UCSD-AML1 (cell line): ENCODE measurements around the gene EFNA5.

Source experiments
- DNase-seq: peaks from one replicate; lab custom pipeline; 2025; ENCODE audit not compliant: unreplicated experiment; lab: John Stamatoyannopoulos, UW

The EFNA5 gene

GRCh38 chr5:107551088-107551487 is 119.6 kb downstream of the EFNA5 start:
- no peak for DNase-seq

GRCh38 chr5:107549567-107549966 is 121.2 kb downstream of the EFNA5 start:
- DNase-seq, result no peak

GRCh38 chr5:107548477-107548876 is 122.3 kb downstream of the EFNA5 start:
- DNase-seq, result no peak

GRCh38 chr5:107546719-107547118 is 124.0 kb downstream of the EFNA5 start:
- DNase-seq, result no peak

- no peak for DNase-seq
Observed at GRCh38 chr5:107545486-107545885, 125.3 kb downstream of the EFNA5 start.

- no peak for DNase-seq
Observed at GRCh38 chr5:107544967-107545366, 125.8 kb downstream of the EFNA5 start.

GRCh38 chr5:107544476-107544875 is 126.3 kb downstream of the EFNA5 start:
- DNase-seq, result no peak

- no peak for DNase-seq
Observed at GRCh38 chr5:107543868-107544267, 126.9 kb downstream of the EFNA5 start.

- DNase-seq, result no peak
Observed at GRCh38 chr5:107542831-107543231, 127.9 kb downstream of the EFNA5 start.

GRCh38 chr5:107542428-107542827 is 128.3 kb downstream of the EFNA5 start:
- no peak for DNase-seq

- no peak for DNase-seq
Observed at GRCh38 chr5:107541400-107541799, 129.3 kb downstream of the EFNA5 start.

GRCh38 chr5:107539726-107540330 is 130.9 kb downstream of the EFNA5 start:
- DNase-seq, result no peak

- no peak for DNase-seq
Observed at GRCh38 chr5:107538805-107539445, 131.8 kb downstream of the EFNA5 start.

- no peak for DNase-seq
Observed at GRCh38 chr5:107538331-107538730, 132.4 kb downstream of the EFNA5 start.

- no peak for DNase-seq
Observed at GRCh38 chr5:107535849-107536248, 134.9 kb downstream of the EFNA5 start.

GRCh38 chr5:107533910-107534876 is 136.5 kb downstream of the EFNA5 start:
- no peak for DNase-seq

- DNase-seq, result no peak
Observed at GRCh38 chr5:107532916-107533315, 137.8 kb downstream of the EFNA5 start.

- DNase-seq, result no peak
Observed at GRCh38 chr5:107532169-107532878, 138.4 kb downstream of the EFNA5 start.

- no peak for DNase-seq
Observed at GRCh38 chr5:107531308-107531707, 139.4 kb downstream of the EFNA5 start.

- no peak for DNase-seq
Observed at GRCh38 chr5:107529618-107530017, 141.1 kb downstream of the EFNA5 start.

GRCh38 chr5:107526270-107526937 is 144.3 kb downstream of the EFNA5 start:
- DNase-seq, result no peak
